H9 (cell line): ENCODE measurements around the gene SETBP1. TPM values are rescaled to one million over a fixed set of nuclear protein-coding genes. Genes with fewer than 3 reads are reported as not detected.

Experiments
- DNase-seq: peaks from one replicate; pipeline ENCODE4 v3.0.0-alpha.2; 2017
- H2AFZ ChIP-seq: one replicate; pipeline ENCODE4 v1.6.1; 2013; ENCODE audit warnings: mild to moderate bottlenecking, low read length, control low read depth, moderate library complexity
- H2AK5ac ChIP-seq: 2 replicates; pipeline ENCODE4 v1.6.1; 2013; ENCODE audit warnings: low read length, control low read depth, mixed read lengths; ENCODE audit not compliant: insufficient read length
- H2BK120ac ChIP-seq: one replicate; pipeline ENCODE4 v1.6.1; 2013; ENCODE audit warnings: low read depth, mild to moderate bottlenecking, low read length, control low read depth, inconsistent platforms; ENCODE audit not compliant: poor library complexity, severe bottlenecking
- H2BK12ac ChIP-seq: 2 replicates; pipeline ENCODE4 v1.6.1; 2013; ENCODE audit warnings: low read length, control low read depth, mixed read lengths, low read depth; ENCODE audit not compliant: insufficient read length
- H2BK15ac ChIP-seq: 2 replicates; pipeline ENCODE4 v1.6.1; 2013; ENCODE audit warnings: low read depth, low read length, control low read depth
- H2BK20ac ChIP-seq: one replicate; pipeline ENCODE4 v1.6.1; 2013; ENCODE audit warnings: low read depth, mild to moderate bottlenecking, low read length, control low read depth, inconsistent platforms; ENCODE audit not compliant: poor library complexity, severe bottlenecking
- H2BK5ac ChIP-seq: 2 replicates; pipeline ENCODE4 v1.6.1; 2013; ENCODE audit warnings: low read length, control low read depth, mixed read lengths; ENCODE audit not compliant: insufficient read length
- H3K14ac ChIP-seq: 2 replicates; pipeline ENCODE4 v1.6.1; 2013; ENCODE audit warnings: low read length, control low read depth; ENCODE audit not compliant: insufficient read depth
- H3K18ac ChIP-seq: 2 replicates; pipeline ENCODE4 v1.6.1; 2013; ENCODE audit warnings: low read depth, mild to moderate bottlenecking, mixed read lengths, low read length, control low read depth; ENCODE audit not compliant: insufficient read length
- H3K23ac ChIP-seq: 2 replicates; pipeline ENCODE4 v1.6.1; 2013; ENCODE audit warnings: low read length, control low read depth, mixed read lengths, low read depth; ENCODE audit not compliant: insufficient read length
- H3K23me2 ChIP-seq: 2 replicates; pipeline ENCODE4 v1.6.1; 2013; ENCODE audit warnings: low read depth, mild to moderate bottlenecking, mixed read lengths, low read length, control low read depth; ENCODE audit not compliant: insufficient read length, poor library complexity, severe bottlenecking
- H3K27ac ChIP-seq: 2 replicates; pipeline ENCODE4 v1.5.1; 2013; ENCODE audit warnings: low read length, control low read depth, mixed read lengths, low read depth; ENCODE audit not compliant: insufficient read length
- H3K27me3 ChIP-seq: 2 replicates; pipeline ENCODE4 v1.6.1; 2013; ENCODE audit warnings: low read length, control low read depth, inconsistent platforms; ENCODE audit not compliant: insufficient read depth
- H3K4ac ChIP-seq: 2 replicates; pipeline ENCODE4 v1.6.1; 2013; ENCODE audit warnings: low read depth, mild to moderate bottlenecking, control low read depth, inconsistent platforms, low read length, moderate library complexity
- H3K4me1 ChIP-seq: 2 replicates; pipeline ENCODE4 v1.6.1; 2013; ENCODE audit warnings: low read length, control low read depth, inconsistent platforms; ENCODE audit not compliant: insufficient read depth
- H3K4me2 ChIP-seq: 2 replicates; pipeline ENCODE4 v1.6.1; 2013; ENCODE audit warnings: low read length, control low read depth, mixed read lengths; ENCODE audit not compliant: insufficient read length, insufficient read depth
- H3K56ac ChIP-seq: 2 replicates; pipeline ENCODE4 v1.6.1; 2013; ENCODE audit warnings: low read depth, mild to moderate bottlenecking, mixed read lengths, low read length, control low read depth; ENCODE audit not compliant: insufficient read length
- H3K79me1 ChIP-seq: 2 replicates; pipeline ENCODE4 v1.6.1; 2013; ENCODE audit warnings: low read depth, mild to moderate bottlenecking, moderate library complexity, low read length, control low read depth, inconsistent platforms; ENCODE audit not compliant: insufficient read depth, poor library complexity, severe bottlenecking
- H3K79me2 ChIP-seq: 2 replicates; pipeline ENCODE4 v1.6.1; 2013; ENCODE audit warnings: low read length, control low read depth, inconsistent platforms; ENCODE audit not compliant: insufficient read depth
- H3K9ac ChIP-seq: 2 replicates; pipeline ENCODE4 v1.6.1; 2013; ENCODE audit warnings: low read length, control low read depth, mixed read lengths; ENCODE audit not compliant: insufficient read length; ENCODE audit errors: extremely low read depth
- H3K9me3 ChIP-seq: one replicate; pipeline ENCODE4 v1.6.1; 2013; ENCODE audit warnings: low read depth, low read length, inconsistent platforms; ENCODE audit not compliant: control insufficient read depth
- H3T11ph ChIP-seq: one replicate; pipeline ENCODE4 v1.6.1; 2013; ENCODE audit warnings: mild to moderate bottlenecking, low read length, control low read depth, inconsistent platforms
- H4K20me1 ChIP-seq: one replicate; pipeline ENCODE4 v1.6.1; 2013; ENCODE audit not compliant: control insufficient read depth, insufficient read length, insufficient read depth
- H4K5ac ChIP-seq: 2 replicates; pipeline ENCODE4 v1.6.1; 2013; ENCODE audit warnings: low read depth, mild to moderate bottlenecking, mixed read lengths, low read length, control low read depth; ENCODE audit not compliant: insufficient read length
- H4K8ac ChIP-seq: replicated peaks from 2 replicates; pipeline ENCODE4 v1.6.1; 2013; ENCODE audit warnings: low read length, control low read depth, mixed read lengths, low read depth; ENCODE audit not compliant: insufficient read length
- H4K91ac ChIP-seq: 2 replicates; pipeline ENCODE4 v1.6.1; 2013; ENCODE audit warnings: low read depth, mild to moderate bottlenecking, moderate library complexity, mixed read lengths, low read length, control low read depth; ENCODE audit not compliant: insufficient read length
- H3K27ac Mint-ChIP-seq, 3 experiments: 2 replicates in 2 of 3; 3 replicates in 1 of 3; pipeline ENCODE4 v1.8.0; 2020 to 2021; ENCODE audit warnings: mixed read lengths in 3 of 3, mild to moderate bottlenecking in 1 of 3, moderate library complexity in 1 of 3
- H3K27me3 Mint-ChIP-seq: 2 replicates; pipeline ENCODE4 v1.8.0; 2021; ENCODE audit warnings: low read depth, mild to moderate bottlenecking, moderate library complexity, mixed read lengths
- H3K36me3 Mint-ChIP-seq, 3 experiments: 2 replicates in 2 of 3; 3 replicates in 1 of 3; pipeline ENCODE4 v1.8.0; 2020 to 2021; ENCODE audit warnings: low read depth in 3 of 3, mixed read lengths in 3 of 3; ENCODE audit not compliant: insufficient read depth in 1 of 3
- H3K4me1 Mint-ChIP-seq, 2 experiments: 2 replicates each; pipeline ENCODE4 v1.8.0; 2020; ENCODE audit warnings: mixed read lengths in 2 of 2
- H3K4me3 Mint-ChIP-seq, 2 experiments: 2 replicates in 1 of 2; 3 replicates in 1 of 2; pipeline ENCODE4 v1.8.0; 2020 to 2021; ENCODE audit warnings: mild to moderate bottlenecking in 2 of 2, mixed read lengths in 2 of 2, moderate library complexity in 1 of 2
- H3K9me3 Mint-ChIP-seq, 2 experiments: 2 replicates in 1 of 2; 3 replicates in 1 of 2; pipeline ENCODE4 v1.8.0; 2020; ENCODE audit warnings: mild to moderate bottlenecking in 2 of 2, mixed read lengths in 2 of 2, moderate library complexity in 1 of 2
- CTCF ChIP-seq: fragments of 200-600 bp; sonication (generic); conservative IDR thresholded peaks from 3 replicates; pipeline ENCODE4 v1.8.0; 2021; ENCODE audit warnings: antibody characterized with exemption, mild to moderate bottlenecking
- WGBS: extraction: QIAGEN DNeasy Blood & Tissue Kit; methylation state at CpG from one replicate; pipeline ENCODE4 v1.1.7; 2013; ENCODE audit warnings: missing lambda C conversion rate, low lambda C conversion rate, mixed read lengths; ENCODE audit not compliant: insufficient read length; ENCODE audit errors: extremely low coverage; 5-methylcytosine and 5-hydroxymethylcytosine counted together
- total RNA-seq: library from RNA; stranded (reverse); gene quantifications from 2 replicates; pipeline ENCODE4 v1.2.1, GENCODE V29; 2021

SETBP1 gene
- total RNA-seq, 1 experiment from 2014 or later = 4.6 TPM

- Histone ChIP-seq H3K27me3 (no peaks in the 10 kb centered on the region), H3K14ac (no peak overlapping the region), H2BK5ac (no peak overlapping the region), H3K79me2 (no peaks in the 10 kb centered on the region), H3T11ph (no peak overlapping the region), H3K9me3 (no peaks in the 10 kb centered on the region), H2BK120ac (no peak overlapping the region), H2AFZ (no peak overlapping the region), H3K27ac (no peak overlapping the region), H3K9ac (no peak overlapping the region), H3K79me1 (no peaks in the 10 kb centered on the region), H3K23me2 (no peaks in the 10 kb centered on the region), H3K18ac (no peak overlapping the region), H2BK20ac (no peak overlapping the region), H3K4me1 (no peaks in the 10 kb centered on the region), H2BK15ac (no peak overlapping the region), H4K91ac (no peak overlapping the region), H3K23ac (no peak overlapping the region), H2AK5ac (no peak overlapping the region), H4K8ac (no peak overlapping the region), H2BK12ac (no peak overlapping the region), H4K5ac (no peak overlapping the region), H3K4ac (no peak overlapping the region), H3K56ac (no peak overlapping the region), H3K4me2 (no peak overlapping the region), H4K20me1 (no peaks in the 10 kb centered on the region)
- Mint-ChIP-seq H3K4me1 (peaks cover 6 to 8% of the 10 kb centered on the region in 2 experiments), H3K27me3 (no peaks in the 10 kb centered on the region), H3K27ac (no peak overlapping the region), H3K9me3 (no peaks in the 10 kb centered on the region), H3K36me3 (no peaks in the 10 kb centered on the region), H3K4me3 (no peak overlapping the region)
- no peak for DNase-seq
- no peak for TF ChIP-seq CTCF
- no CpG with 5 or more reads among the region's 3 CpGs for WGBS
Observed at GRCh38 chr18:44654573-44654972, 26.1 kb upstream of the SETBP1 start.
